ENCODE measurements around the gene SNPH. TPM values are rescaled to one million over a fixed set of nuclear protein-coding genes. Genes with fewer than 3 reads are reported as not detected.

Gene SNPH
- total and polyA plus RNA-seq, 2 of the 4 experiments (the other 2 are of a cell fraction), result 3.1 to 4.5 TPM

DNA sequence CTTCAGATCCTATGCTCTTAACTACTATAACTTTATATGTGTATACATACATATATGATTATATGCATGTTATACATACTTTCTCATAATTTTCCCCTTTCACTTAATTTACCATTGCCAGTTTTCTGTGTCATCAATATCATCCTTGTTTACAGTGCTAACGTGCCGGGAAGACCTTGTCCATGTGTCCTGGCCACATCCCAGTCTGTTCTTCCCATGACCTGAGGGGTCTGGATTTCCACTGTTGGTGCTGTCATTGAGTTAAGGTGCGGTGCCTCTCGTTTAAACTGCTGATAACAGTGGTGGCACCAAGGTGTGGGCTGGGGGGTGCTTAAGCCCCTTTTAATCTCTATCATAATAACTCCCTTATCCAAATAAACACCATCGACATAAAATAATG, 71.3 kb downstream of the SNPH start:
- Histone ChIP-seq H3K56ac (ENCODE audit: extremely low read depth, insufficient read depth, low read length) (no peak overlapping the region), H4K8ac (ENCODE audit: low read depth in 2 of 2, low read length in 2 of 2) (no peak overlapping the region), H3K9me1 (ENCODE audit: insufficient read depth, low read length) (peaks cover 36% of the 10 kb centered on the region), H2BK15ac (ENCODE audit: low read depth, low read length) (no peak overlapping the region), H4K20me1 (ENCODE audit: insufficient read depth, low read length) (peaks cover 12% of the 10 kb centered on the region), H3K27ac (ENCODE audit: insufficient read depth, low read length) (no peak overlapping the region), H3K23ac (ENCODE audit: low read depth, low read length) (no peak overlapping the region), H3K4me3 (ENCODE audit: insufficient read depth, low read depth, low read length) (no peak overlapping the region), H3K79me1 (ENCODE audit: low read depth in 1 of 2, low read length in 2 of 2) (peaks cover 20 to 70% of the 10 kb centered on the region in 2 experiments), H3K27me3 (ENCODE audit: control insufficient read depth, insufficient read depth, low read length) (no peaks in the 10 kb centered on the region), H2AK9ac (replicated peaks; ENCODE audit: low read depth, low read length, poor library complexity) (no peak overlapping the region), H2BK20ac (ENCODE audit: low read depth, low read length) (no peak overlapping the region), H3K4ac (ENCODE audit: low read depth, low read length) (no peak overlapping the region), H3K9ac (ENCODE audit: low read depth, low read length) (no peak overlapping the region), H3K9me3 (ENCODE audit: control insufficient read depth, insufficient read depth, low read length) (no peaks in the 10 kb centered on the region), H2BK5ac (ENCODE audit: low read depth, low read length, poor library complexity, severe bottlenecking) (no peak overlapping the region), H4K5ac (ENCODE audit: low read depth, low read length) (no peak overlapping the region), H3K18ac (ENCODE audit: low read depth, low read length) (no peak overlapping the region), H3K14ac (replicated peaks; ENCODE audit: low read depth, low read length) (no peak overlapping the region), H4K91ac (ENCODE audit: insufficient read depth, low read depth, low read length) (no peak overlapping the region), H2AFZ (replicated peaks; ENCODE audit: low read length, poor library complexity) (no peak overlapping the region), H3K4me1 (ENCODE audit: control insufficient read depth, insufficient read depth, low read length) (peaks cover 19% of the 10 kb centered on the region), H2AK5ac (ENCODE audit: low read depth, low read length) (0 out of 2 replicates have a peak overlapping the region, but pooled peaks have one; percentile 10), H3K36me3 (ENCODE audit: control insufficient read depth, insufficient read depth, low read length) (peaks cover 9% of the 10 kb centered on the region; the same call in 1 of the 2 replicates), H3K4me2 (ENCODE audit: low read depth, low read length) (no peak overlapping the region), H2BK120ac (ENCODE audit: low read depth, low read length) (no peak overlapping the region)
- CTCF ChIA-PET, result no interaction called here
- in situ Hi-C loops (cut with MboI; ENCODE audit: low sequenced_read_pairs), result loop anchor here (25.0 kb wide), 1 partner anchor 500 kb away; no protein-coding TSS in a partner anchor
- no CpG with 5 or more reads among the region's 5 CpGs for WGBS, 2 experiments (ENCODE audit: extremely low coverage in 2 of 2, insufficient read length in 1 of 2)
- ATAC-seq (ENCODE audit: low read depth) (no peak), DNase-seq (no peak)
- dilution Hi-C loops (cut with HindIII; ENCODE audit: low sequenced_read_pairs, unreplicated experiment), result no loop called here
- intact Hi-C loops (cut with micrococcal nuclease), result no loop called here
- POLR2A ChIA-PET (ENCODE audit: unreplicated experiment), result no interaction called here
- TF ChIP-seq SMC3 (IDR thresholded peaks at IDR 0.05; ENCODE audit: low read depth, low read length), result no peak
- no TSS peak for BruUV-seq (replicated peaks)

Data from IMR-90 (cell line).